B cell (primary cell): ENCODE results near the gene DYNLT2. TPM values are rescaled to one million over a fixed set of nuclear protein-coding genes. Genes with fewer than 3 reads are reported as not detected.

Source experiments
- ATAC-seq: fragments of 200-7000 bp; cut with Tn5 transposase; one replicate; pipeline ENCODE4 v1.10.0; 2021; ENCODE audit warnings: low read depth, mild to moderate bottlenecking, moderate number of reproducible peaks, moderate library complexity
- CTCF ChIA-PET: fragments of 350-600 bp; sonication (Branson Sonifier 250); formaldehyde crosslinking; loops from one replicate; lab custom pipeline; 2021; ENCODE audit warnings: antibody characterized with exemption, inconsistent platforms; lab: Charles Lee
- POLR2A ChIA-PET: fragments of 350-600 bp; sonication (Branson Sonifier 250); formaldehyde crosslinking; loops from one replicate; lab custom pipeline; 2021; ENCODE audit warnings: antibody characterized with exemption; lab: Charles Lee
- DNase-seq: peaks from one replicate; pipeline ENCODE4 v3.0.0; 2013
- H2AFZ ChIP-seq: 2 replicates; pipeline ENCODE4 v1.6.1; 2012; ENCODE audit warnings: mild to moderate bottlenecking, low read depth, low read length; ENCODE audit not compliant: insufficient read depth, poor library complexity, severe bottlenecking
- H3K27ac ChIP-seq, 2 donors: 1 replicate in 1 of 2; 2 replicates in 1 of 2; pipeline ENCODE4 v1.5.1; 2012 to 2013; ENCODE audit warnings: low read length in 2 of 2, mild to moderate bottlenecking in 2 of 2, moderate library complexity in 1 of 2
- H3K27me3 ChIP-seq, 4 experiments: fragments of 200-600 bp in 1 of 4; sonication (generic) in 1 of 4; replicated peaks in 1 of 4; 1 replicate in 2 of 4; 2 replicates in 2 of 4; pipeline versions ENCODE4 v1.6.1 to v1.7.0; 2013 to 2016; ENCODE audit warnings: low read length in 3 of 4, mild to moderate bottlenecking in 2 of 4, mixed read lengths in 1 of 4, moderate library complexity in 1 of 4; ENCODE audit not compliant: insufficient read depth in 4 of 4, control insufficient read depth in 3 of 4; ENCODE audit errors: control extremely low read depth in 1 of 4
- H3K36me3 ChIP-seq, 2 experiments: replicated peaks in 1 of 2; 1 replicate in 1 of 2; 2 replicates in 1 of 2; pipeline versions ENCODE4 v1.6.1 to v1.7.1; 2013; ENCODE audit warnings: low read length in 1 of 2; ENCODE audit not compliant: insufficient read depth in 2 of 2, control insufficient read depth in 1 of 2; ENCODE audit errors: control extremely low read depth in 1 of 2, extremely low read depth in 1 of 2
- H3K4me1 ChIP-seq, 2 donors: fragments of 200-600 bp in 1 of 2; sonication (generic) in 1 of 2; 1 replicate in 1 of 2; 2 replicates in 1 of 2; pipeline versions ENCODE4 v1.5.1 to v1.6.1; 2013 to 2017; ENCODE audit warnings: low read length in 2 of 2; ENCODE audit not compliant: control insufficient read depth in 2 of 2, insufficient read depth in 2 of 2
- H3K4me2 ChIP-seq: replicated peaks from 2 replicates; pipeline ENCODE3; 2012; ENCODE audit warnings: mild to moderate bottlenecking, low read depth, low read length; ENCODE audit not compliant: poor library complexity, severe bottlenecking
- H3K4me3 ChIP-seq, 5 experiments: fragments of 200-600 bp in 1 of 5; sonication (generic) in 1 of 5; 1 replicate in 3 of 5; 2 replicates in 2 of 5; pipeline versions ENCODE4 v1.5.1 to v1.7.0; 2011 to 2016; ENCODE audit warnings: low read length in 4 of 5, mild to moderate bottlenecking in 4 of 5, low read depth in 2 of 5, control low read depth in 1 of 5, moderate library complexity in 1 of 5; ENCODE audit not compliant: insufficient read depth in 1 of 5; ENCODE audit errors: control extremely low read depth in 1 of 5, extremely low read depth in 1 of 5
- H3K79me2 ChIP-seq: fragments of 200-600 bp; sonication (generic); one replicate; pipeline ENCODE4 v1.6.0; 2016; ENCODE audit warnings: low read length; ENCODE audit not compliant: control insufficient read depth, insufficient read depth
- H3K9ac ChIP-seq: fragments of 200-600 bp; sonication (generic); 2 replicates; pipeline ENCODE4 v1.6.1; 2017; ENCODE audit warnings: mild to moderate bottlenecking, low read length, moderate library complexity
- H3K9me3 ChIP-seq, 3 donors: one replicate each; pipeline versions ENCODE4 v1.6.1 to v1.7.1; 2013; ENCODE audit warnings: low read length in 2 of 3; ENCODE audit not compliant: control insufficient read depth in 2 of 3, insufficient read depth in 1 of 3; ENCODE audit errors: control extremely low read depth in 1 of 3
- H4K20me1 ChIP-seq: 2 replicates; pipeline ENCODE4 v1.6.0; 2012; ENCODE audit warnings: mild to moderate bottlenecking, low read length; ENCODE audit not compliant: insufficient read depth, control insufficient read depth, poor library complexity, severe bottlenecking
- H3K27ac Mint-ChIP-seq: one replicate; pipeline ENCODE4 v1.8.0; 2021; ENCODE audit warnings: mixed read lengths
- H3K27me3 Mint-ChIP-seq: one replicate; pipeline ENCODE4 v1.8.0; 2021; ENCODE audit warnings: mixed read lengths
- H3K4me1 Mint-ChIP-seq: one replicate; pipeline ENCODE4 v1.8.0; 2021; ENCODE audit warnings: mixed read lengths
- H3K4me3 Mint-ChIP-seq: one replicate; pipeline ENCODE4 v1.8.0; 2021; ENCODE audit warnings: mixed read lengths
- H3K9me3 Mint-ChIP-seq: one replicate; pipeline ENCODE4 v1.8.0; 2022; ENCODE audit warnings: mixed read lengths; ENCODE audit not compliant: insufficient read depth
- CTCF ChIP-seq: fragments of 200-600 bp; IDR thresholded peaks from one replicate; pipeline ENCODE4 v1.8.0; 2022; ENCODE audit warnings: antibody characterized with exemption, mild to moderate bottlenecking
- EZH2 ChIP-seq: IDR thresholded peaks from 2 replicates; pipeline ENCODE4 v1.6.1; 2012; ENCODE audit warnings: borderline replicate concordance, low read depth, mild to moderate bottlenecking, moderate library complexity, low read length; ENCODE audit not compliant: insufficient read depth, poor library complexity, severe bottlenecking
- WGBS: methylation state at CpG from one replicate; pipeline ENCODE4 v1.1.5; 2013; ENCODE audit warnings: missing lambda C conversion rate; ENCODE audit not compliant: insufficient coverage; 5-methylcytosine and 5-hydroxymethylcytosine counted together
- intact Hi-C: fragments of 100-400 bp; cut with micrococcal nuclease; formaldehyde crosslinking; loops from one replicate; pipeline ENCODE4 v1.10.0; 2022
- polyA plus RNA-seq: library from polyadenylated mRNA; depleted of rRNA; stranded (reverse); fragments of >200 nt; gene quantifications from 2 replicates; pipeline ENCODE4 v1.2.3, GENCODE V29; 2012
- total RNA-seq, 2 donors: library from RNA; stranded (reverse); fragments of 120-200 nt in 1 of 2; gene quantifications; 1 replicate in 1 of 2; 2 replicates in 1 of 2; pipeline versions ENCODE4 v1.2.3 to v1.2.4, GENCODE V29; 2013 to 2022

Gene DYNLT2
- total and polyA plus RNA-seq, 2 donors (not counting 1 experiment from before 2014, with no cell fraction given): 2.4 to 7.2 TPM

GRCh38 chr6:169774347-169774746, 23.0 kb upstream of the DYNLT2 start:
- no peaks in the 10 kb centered on the region for H3K4me1 ChIP-seq
- H3K4me3 ChIP-seq: no peak overlapping the region
- WGBS: 97% methylated on average over 6 of the region's 9 CpGs
- H3K79me2 ChIP-seq: no peaks in the 10 kb centered on the region
- no peak overlapping the region for H3K9ac ChIP-seq
- Mint-ChIP-seq H3K9me3 (no peaks in the 10 kb centered on the region), H3K4me1 (no peaks in the 10 kb centered on the region), H3K27ac (no peak overlapping the region), H3K27me3 (no peaks in the 10 kb centered on the region), H3K4me3 (no peak overlapping the region)
- no peak for TF ChIP-seq EZH2
- H4K20me1 ChIP-seq: no peaks in the 10 kb centered on the region
- no peak for DNase-seq
- H3K27me3 ChIP-seq: no peaks in the 10 kb centered on the region
- no peaks in the 10 kb centered on the region for H3K9me3 ChIP-seq
- no peak overlapping the region for H2AFZ ChIP-seq
- intact Hi-C loops: no loop called here
- POLR2A ChIA-PET: no interaction called here
- no peak overlapping the region for H3K27ac ChIP-seq
- H3K36me3 ChIP-seq: peaks cover 10 to 44% of the 10 kb centered on the region in 2 experiments
- H3K4me2 ChIP-seq: no peak overlapping the region
- CTCF ChIA-PET: no interaction called here
- ATAC-seq: no peak

- H4K20me1 ChIP-seq: no peaks in the 10 kb centered on the region
- H3K27me3 ChIP-seq: no peaks in the 10 kb centered on the region
- H3K4me1 ChIP-seq: no peaks in the 10 kb centered on the region
- Mint-ChIP-seq H3K9me3 (no peaks in the 10 kb centered on the region), H3K27ac (no peak overlapping the region), H3K4me1 (no peaks in the 10 kb centered on the region), H3K27me3 (no peaks in the 10 kb centered on the region), H3K4me3 (no peak overlapping the region)
- H3K9ac ChIP-seq: no peak overlapping the region
- H3K9me3 ChIP-seq: no peaks in the 10 kb centered on the region
- no peak overlapping the region for H3K4me2 ChIP-seq
- no peaks in the 10 kb centered on the region for H3K79me2 ChIP-seq
- H2AFZ ChIP-seq: no peak overlapping the region
- ChIA-PET CTCF (no interaction called here), POLR2A (no interaction called here)
- ATAC-seq: no peak
- no peak for DNase-seq
- 97% methylated on average over 13 of the region's 13 CpGs for WGBS
- TF ChIP-seq CTCF (no peak), EZH2 (no peak)
- intact Hi-C loops: no loop called here
- no peak overlapping the region for H3K4me3 ChIP-seq
- peaks cover 8 to 68% of the 10 kb centered on the region in 2 experiments for H3K36me3 ChIP-seq
- H3K27ac ChIP-seq: no peak overlapping the region
These were observed 15.8 kb upstream of the DYNLT2 start for GRCh38 chr6:169766921-169767736.
